HepG2 (cell line): ENCODE measurements around the gene TYMP. TPM values are rescaled to one million over a fixed set of nuclear protein-coding genes. Genes with fewer than 3 reads are reported as not detected.

ENCODE experiments used
- ATF5 ChIP-seq: sonication (generic); formaldehyde crosslinking; IDR thresholded peaks from 2 replicates; pipeline ENCODE4 v1.4.0; 2020; ENCODE audit warnings: mild to moderate bottlenecking, low read depth, missing genetic modification reagents
- E2F5 ChIP-seq: sonication (generic); formaldehyde crosslinking; conservative IDR thresholded peaks from 2 replicates; pipeline ENCODE4 v1.4.0; 2020; ENCODE audit warnings: missing genetic modification reagents
- HINFP ChIP-seq: sonication (generic); formaldehyde crosslinking; IDR thresholded peaks from 2 replicates; pipeline ENCODE4 v1.4.0; 2020; ENCODE audit warnings: low read depth, mild to moderate bottlenecking, missing genetic modification reagents
- MAX ChIP-seq: IDR thresholded peaks from 2 replicates; pipeline ENCODE4 v1.6.1; 2012; ENCODE audit warnings: inconsistent platforms
- TEAD3 ChIP-seq: optimal IDR thresholded peaks from 2 replicates; pipeline ENCODE3; 2016; ENCODE audit warnings: borderline replicate concordance
- ZNF224 ChIP-seq: sonication (generic); formaldehyde crosslinking; IDR thresholded peaks from 2 replicates; pipeline ENCODE4 v1.5.0; 2020; ENCODE audit warnings: mild to moderate bottlenecking, missing genetic modification reagents
- ZNF225 ChIP-seq: sonication (generic); formaldehyde crosslinking; IDR thresholded peaks from 2 replicates; pipeline ENCODE4 v1.4.0; 2020; ENCODE audit warnings: mild to moderate bottlenecking, missing genetic modification reagents
- ZNF652 ChIP-seq: IDR thresholded peaks from 2 replicates; pipeline ENCODE4 v1.6.1; 2016; ENCODE audit warnings: low read depth, borderline replicate concordance
- ZNF670 ChIP-seq: sonication (generic); formaldehyde crosslinking; IDR thresholded peaks from 2 replicates; pipeline ENCODE4 v1.8.0; 2022; ENCODE audit warnings: mild to moderate bottlenecking, missing genetic modification reagents, borderline replicate concordance
- polyA plus RNA-seq, 8 experiments: library from polyadenylated mRNA; depleted of rRNA in 3 of 8; stranded (reverse) in 7 of 8; unstranded in 1 of 8; fragments of >200 nt; fragmentation: Illumina TruSeq in 4 of 8; extraction: Trizol in 4 of 8; gene quantifications; 2 replicates each; pipeline versions ENCODE4 v1.2.1 to v1.2.3, GENCODE V29; 2011 to 2016; ENCODE audit warnings: low read depth in 4 of 8, missing spikeins in 1 of 8, mixed read lengths in 1 of 8; ENCODE audit not compliant: insufficient read depth in 1 of 8
- total RNA-seq, 5 experiments: library from RNA; depleted of rRNA; stranded (reverse); fragments of >200 nt; fragmentation: Illumina TruSeq; extraction: Trizol; gene quantifications; 2 replicates each; pipeline ENCODE4 v1.2.3, GENCODE V29; 2016; ENCODE audit warnings: low read depth in 1 of 5
- TF ChIP-seq, protein P1 (sequence below): sonication (generic); formaldehyde crosslinking; IDR thresholded peaks from 2 replicates; pipeline ENCODE4 v1.5.1; 2020; ENCODE audit warnings: missing genetic modification reagents, mild to moderate bottlenecking, borderline replicate concordance
- TF ChIP-seq, protein P2 (sequence below): sonication (generic); formaldehyde crosslinking; IDR thresholded peaks from 2 replicates; pipeline ENCODE4 v1.8.0; 2022; ENCODE audit warnings: low read depth, missing genetic modification reagents
- TF ChIP-seq, protein P3 (sequence below): sonication (generic); formaldehyde crosslinking; IDR thresholded peaks from 2 replicates; pipeline ENCODE4 v1.9.0; 2021; ENCODE audit warnings: missing genetic modification reagents, mild to moderate bottlenecking, borderline replicate concordance
- TF ChIP-seq, protein P4 (sequence below): sonication (generic); formaldehyde crosslinking; IDR thresholded peaks from 2 replicates; pipeline ENCODE4 v1.4.0; 2020; ENCODE audit warnings: missing genetic modification reagents
- TF ChIP-seq, protein P5 (sequence below): sonication (generic); formaldehyde crosslinking; IDR thresholded peaks from 2 replicates; pipeline ENCODE4 v1.5.0; 2020; ENCODE audit warnings: missing genetic modification reagents

The TYMP gene
- total and polyA plus RNA-seq, 2 of the 13 experiments (the other 11 are each of a cell fraction or from before 2014, with no cell fraction given) = 3.9 to 4.3 TPM

DNA sequence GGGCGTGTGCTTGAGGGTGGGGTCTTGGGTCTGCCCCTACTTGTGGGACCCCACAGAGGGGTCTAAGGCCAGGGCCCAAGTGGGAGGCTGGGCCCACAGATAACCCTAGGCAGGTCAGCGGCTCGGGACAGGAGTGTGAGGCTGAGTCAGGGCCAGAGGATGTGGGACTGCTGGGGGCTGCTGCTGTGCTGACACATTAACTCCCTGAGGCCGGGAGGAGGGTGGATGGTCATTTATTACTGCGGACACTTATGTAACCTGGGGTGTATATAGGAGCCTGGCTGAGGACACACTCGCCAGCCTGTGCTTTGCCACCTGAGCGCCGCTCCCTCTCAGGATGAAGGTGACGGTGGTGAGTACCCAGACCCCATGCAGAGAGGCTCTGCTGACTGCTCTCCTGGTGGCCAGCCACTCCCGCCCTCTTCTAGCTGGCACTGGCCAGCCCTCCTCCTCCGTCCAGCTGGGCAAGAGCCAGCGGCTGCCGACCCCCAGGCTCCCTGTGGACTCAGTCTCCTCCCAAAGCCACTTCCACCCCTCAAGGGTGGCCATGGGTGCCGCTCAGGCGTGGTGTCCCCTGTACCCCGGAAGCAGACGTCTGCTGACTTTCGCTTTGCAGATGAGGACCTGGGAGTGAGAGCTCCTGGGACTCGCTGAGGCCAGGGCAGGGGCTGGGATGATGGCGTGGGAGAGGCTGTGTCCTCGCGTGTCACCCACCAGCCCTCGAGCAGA, 43.1 kb downstream of the TYMP start, which contains the start of gene MIOX (continued):
- TF ChIP-seq, protein P1, sequence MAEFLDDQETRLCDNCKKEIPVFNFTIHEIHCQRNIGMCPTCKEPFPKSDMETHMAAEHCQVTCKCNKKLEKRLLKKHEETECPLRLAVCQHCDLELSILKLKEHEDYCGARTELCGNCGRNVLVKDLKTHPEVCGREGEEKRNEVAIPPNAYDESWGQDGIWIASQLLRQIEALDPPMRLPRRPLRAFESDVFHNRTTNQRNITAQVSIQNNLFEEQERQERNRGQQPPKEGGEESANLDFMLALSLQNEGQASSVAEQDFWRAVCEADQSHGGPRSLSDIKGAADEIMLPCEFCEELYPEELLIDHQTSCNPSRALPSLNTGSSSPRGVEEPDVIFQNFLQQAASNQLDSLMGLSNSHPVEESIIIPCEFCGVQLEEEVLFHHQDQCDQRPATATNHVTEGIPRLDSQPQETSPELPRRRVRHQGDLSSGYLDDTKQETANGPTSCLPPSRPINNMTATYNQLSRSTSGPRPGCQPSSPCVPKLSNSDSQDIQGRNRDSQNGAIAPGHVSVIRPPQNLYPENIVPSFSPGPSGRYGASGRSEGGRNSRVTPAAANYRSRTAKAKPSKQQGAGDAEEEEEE (CRISPR knock-in tag) = no peak
- TF ChIP-seq, protein P2, sequence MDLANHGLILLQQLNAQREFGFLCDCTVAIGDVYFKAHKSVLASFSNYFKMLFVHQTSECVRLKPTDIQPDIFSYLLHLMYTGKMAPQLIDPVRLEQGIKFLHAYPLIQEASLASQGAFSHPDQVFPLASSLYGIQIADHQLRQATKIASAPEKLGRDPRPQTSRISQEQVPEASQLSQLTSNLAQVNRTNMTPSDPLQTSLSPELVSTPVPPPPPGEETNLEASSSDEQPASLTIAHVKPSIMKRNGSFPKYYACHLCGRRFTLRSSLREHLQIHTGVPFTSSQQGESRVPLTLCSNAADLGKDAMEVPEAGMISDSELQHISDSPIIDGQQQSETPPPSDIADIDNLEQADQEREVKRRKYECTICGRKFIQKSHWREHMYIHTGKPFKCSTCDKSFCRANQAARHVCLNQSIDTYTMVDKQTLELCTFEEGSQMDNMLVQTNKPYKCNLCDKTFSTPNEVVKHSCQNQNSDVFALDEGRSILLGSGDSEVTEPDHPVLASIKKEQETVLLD (CRISPR knock-in tag) = no peak
- TF ChIP-seq ZNF224 (no peak), HINFP (no peak), MAX (peak; percentile 42), TEAD3 (CRISPR knock-in tag) (peak; percentile 35), ZNF670 (CRISPR knock-in tag) (no peak), ZNF225 (no peak), ATF5 (CRISPR knock-in tag) (no peak), E2F5 (CRISPR knock-in tag) (no peak), ZNF652 (CRISPR knock-in tag) (peak; percentile 53; the same call in 1 of the 2 replicates)
- TF ChIP-seq, protein P3, sequence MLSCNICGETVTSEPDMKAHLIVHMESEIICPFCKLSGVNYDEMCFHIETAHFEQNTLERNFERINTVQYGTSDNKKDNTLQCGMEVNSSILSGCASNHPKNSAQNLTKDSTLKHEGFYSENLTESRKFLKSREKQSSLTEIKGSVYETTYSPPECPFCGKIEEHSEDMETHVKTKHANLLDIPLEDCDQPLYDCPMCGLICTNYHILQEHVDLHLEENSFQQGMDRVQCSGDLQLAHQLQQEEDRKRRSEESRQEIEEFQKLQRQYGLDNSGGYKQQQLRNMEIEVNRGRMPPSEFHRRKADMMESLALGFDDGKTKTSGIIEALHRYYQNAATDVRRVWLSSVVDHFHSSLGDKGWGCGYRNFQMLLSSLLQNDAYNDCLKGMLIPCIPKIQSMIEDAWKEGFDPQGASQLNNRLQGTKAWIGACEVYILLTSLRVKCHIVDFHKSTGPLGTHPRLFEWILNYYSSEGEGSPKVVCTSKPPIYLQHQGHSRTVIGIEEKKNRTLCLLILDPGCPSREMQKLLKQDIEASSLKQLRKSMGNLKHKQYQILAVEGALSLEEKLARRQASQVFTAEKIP = no peak
- TF ChIP-seq, protein P4, sequence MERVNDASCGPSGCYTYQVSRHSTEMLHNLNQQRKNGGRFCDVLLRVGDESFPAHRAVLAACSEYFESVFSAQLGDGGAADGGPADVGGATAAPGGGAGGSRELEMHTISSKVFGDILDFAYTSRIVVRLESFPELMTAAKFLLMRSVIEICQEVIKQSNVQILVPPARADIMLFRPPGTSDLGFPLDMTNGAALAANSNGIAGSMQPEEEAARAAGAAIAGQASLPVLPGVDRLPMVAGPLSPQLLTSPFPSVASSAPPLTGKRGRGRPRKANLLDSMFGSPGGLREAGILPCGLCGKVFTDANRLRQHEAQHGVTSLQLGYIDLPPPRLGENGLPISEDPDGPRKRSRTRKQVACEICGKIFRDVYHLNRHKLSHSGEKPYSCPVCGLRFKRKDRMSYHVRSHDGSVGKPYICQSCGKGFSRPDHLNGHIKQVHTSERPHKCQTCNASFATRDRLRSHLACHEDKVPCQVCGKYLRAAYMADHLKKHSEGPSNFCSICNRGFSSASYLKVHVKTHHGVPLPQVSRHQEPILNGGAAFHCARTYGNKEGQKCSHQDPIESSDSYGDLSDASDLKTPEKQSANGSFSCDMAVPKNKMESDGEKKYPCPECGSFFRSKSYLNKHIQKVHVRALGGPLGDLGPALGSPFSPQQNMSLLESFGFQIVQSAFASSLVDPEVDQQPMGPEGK (CRISPR knock-in tag) = no peak; the same call in 1 of the 2 replicates
- TF ChIP-seq, protein P5, sequence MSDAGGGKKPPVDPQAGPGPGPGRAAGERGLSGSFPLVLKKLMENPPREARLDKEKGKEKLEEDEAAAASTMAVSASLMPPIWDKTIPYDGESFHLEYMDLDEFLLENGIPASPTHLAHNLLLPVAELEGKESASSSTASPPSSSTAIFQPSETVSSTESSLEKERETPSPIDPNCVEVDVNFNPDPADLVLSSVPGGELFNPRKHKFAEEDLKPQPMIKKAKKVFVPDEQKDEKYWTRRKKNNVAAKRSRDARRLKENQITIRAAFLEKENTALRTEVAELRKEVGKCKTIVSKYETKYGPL (CRISPR knock-in tag) = 0 out of 2 replicates have a peak, but pooled peaks have one; percentile 20
